Erythroblast (primary cell): ENCODE data around the gene WNK1.

Source experiments
- GATA1 ChIP-seq: IDR thresholded peaks from 2 replicates; pipeline ENCODE4 v1.6.1; 2011; ENCODE audit warnings: low read depth, mild to moderate bottlenecking, control low read depth, low read length, moderate library complexity
- POLR2A ChIP-seq: IDR thresholded peaks from 2 replicates; pipeline ENCODE4 v1.6.1; 2011; ENCODE audit warnings: mild to moderate bottlenecking, low read length

DNA sequence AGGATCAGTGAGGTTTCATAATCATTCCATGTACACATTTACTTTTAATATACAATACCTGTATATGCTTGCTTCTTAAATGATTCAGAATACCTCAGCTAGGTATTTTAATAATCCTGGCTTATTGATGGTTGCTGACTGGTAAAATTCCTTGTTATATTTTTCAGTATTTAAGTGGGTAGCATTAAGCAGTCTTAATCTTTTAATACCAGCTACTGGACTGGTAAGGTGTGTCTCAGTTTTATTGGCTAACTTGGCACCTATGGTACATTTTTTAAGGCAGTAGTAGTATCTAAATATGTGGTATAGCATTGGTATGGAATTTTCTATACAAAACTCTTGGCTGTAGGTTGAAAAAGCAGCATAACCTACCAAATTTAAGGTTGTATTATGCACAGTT, 100.5 kb downstream of the WNK1 start:
- TF ChIP-seq POLR2A, result no peak
- no peak for TF ChIP-seq GATA1
